CD4-positive, alpha-beta T cell treated with Interleukin-15 for 4 hours (primary cell): Measurements from ENCODE around the gene TNKS1BP1.
"Not testable (repeated sequence)": the region's sequence is repeated elsewhere in the genome, so short reads cannot be mapped to it uniquely, and the experiment has no call there.

ENCODE experiments used
- DNase-seq: peaks from one replicate; pipeline ENCODE4 v3.0.0-alpha.2; 2020; ENCODE audit warnings: low spot score

The TNKS1BP1 gene

GRCh38 chr11:57324886-57325734 is at the start of gene TNKS1BP1:
Gene TNKS1BP1, minus strand, starts transcription at chr11:57324952. Its CDS starts 3,067 bp downstream, at chr11:57321885.
- peak; percentile 93 for DNase-seq

GRCh38 chr11:57373146-57373545 is 48.4 kb upstream of the TNKS1BP1 start:
- no peak for DNase-seq

GRCh38 chr11:57370941-57371340 is 46.2 kb upstream of the TNKS1BP1 start:
- no peak for DNase-seq

GRCh38 chr11:57370251-57370650 is 45.5 kb upstream of the TNKS1BP1 start:
- no peak for DNase-seq

- DNase-seq, result no peak
These were observed 44.1 kb upstream of the TNKS1BP1 start for GRCh38 chr11:57368845-57369232.

- no peak for DNase-seq
These were observed 43.5 kb upstream of the TNKS1BP1 start for GRCh38 chr11:57368106-57368844.

- DNase-seq, result no peak
These were observed 40.3 kb upstream of the TNKS1BP1 start for GRCh38 chr11:57364851-57365660.

- DNase-seq, result no peak
These were observed 38.7 kb upstream of the TNKS1BP1 start for GRCh38 chr11:57363131-57364080.

GRCh38 chr11:57361926-57362325 is 37.2 kb upstream of the TNKS1BP1 start:
- DNase-seq, result no peak

GRCh38 chr11:57361420-57361819 is 36.7 kb upstream of the TNKS1BP1 start:
- DNase-seq, result not testable (repeated sequence)

- no peak for DNase-seq
These were observed 36.2 kb upstream of the TNKS1BP1 start for GRCh38 chr11:57360991-57361390.

- no peak for DNase-seq
These were observed 35.3 kb upstream of the TNKS1BP1 start for GRCh38 chr11:57359896-57360690.

GRCh38 chr11:57359396-57359795 is 34.6 kb upstream of the TNKS1BP1 start:
- DNase-seq, result no peak

GRCh38 chr11:57358991-57359390 is 34.2 kb upstream of the TNKS1BP1 start:
- DNase-seq, result no peak

- DNase-seq, result no peak
These were observed 33.8 kb upstream of the TNKS1BP1 start for GRCh38 chr11:57358543-57358961.

GRCh38 chr11:57357856-57358255 is 33.1 kb upstream of the TNKS1BP1 start:
- DNase-seq, result no peak

- no peak for DNase-seq
These were observed 32.6 kb upstream of the TNKS1BP1 start for GRCh38 chr11:57357310-57357709.

GRCh38 chr11:57356268-57356667 is 31.5 kb upstream of the TNKS1BP1 start:
- no peak for DNase-seq

GRCh38 chr11:57354699-57355098 is 29.9 kb upstream of the TNKS1BP1 start:
- DNase-seq, result no peak

- no peak for DNase-seq
These were observed 29.1 kb upstream of the TNKS1BP1 start for GRCh38 chr11:57353852-57354251.
